ENCODE measurements around the gene ATP6V0A1. TPM values are rescaled to one million over a fixed set of nuclear protein-coding genes. Genes with fewer than 3 reads are reported as not detected.

The ATP6V0A1 gene
- total RNA-seq, 4 donors from 2014 or later = 29.5 to 111 (median 64.5) TPM

DNA sequence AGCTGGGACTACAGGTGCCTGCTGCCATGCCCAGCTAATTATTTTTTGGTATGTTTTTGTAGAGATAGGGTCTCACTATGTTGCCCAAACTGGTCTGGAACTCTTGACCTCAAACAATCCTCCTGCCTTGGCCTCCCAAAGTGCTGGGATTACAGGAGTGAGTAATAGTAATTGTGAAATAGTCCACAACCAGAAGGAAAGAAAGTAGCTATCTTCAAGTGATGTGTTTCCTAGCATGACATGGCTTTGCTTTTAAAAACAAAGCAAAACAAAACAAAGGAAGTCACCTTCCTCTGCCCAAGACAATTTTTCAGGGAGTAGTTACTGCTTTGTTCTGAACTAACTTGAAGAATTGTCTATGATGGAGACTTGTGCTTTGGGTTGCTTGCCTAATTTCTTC lies 27.0 kb downstream of the ATP6V0A1 start:
- no peak overlapping the region for H3K4me3 ChIP-seq
- H3K27ac ChIP-seq = no peak overlapping the region
- no peaks in the 10 kb centered on the region for H3K27me3 ChIP-seq
- no peak for TF ChIP-seq POLR2A (IDR thresholded peaks at IDR 0.05)
- TF ChIP-seq, protein P1, sequence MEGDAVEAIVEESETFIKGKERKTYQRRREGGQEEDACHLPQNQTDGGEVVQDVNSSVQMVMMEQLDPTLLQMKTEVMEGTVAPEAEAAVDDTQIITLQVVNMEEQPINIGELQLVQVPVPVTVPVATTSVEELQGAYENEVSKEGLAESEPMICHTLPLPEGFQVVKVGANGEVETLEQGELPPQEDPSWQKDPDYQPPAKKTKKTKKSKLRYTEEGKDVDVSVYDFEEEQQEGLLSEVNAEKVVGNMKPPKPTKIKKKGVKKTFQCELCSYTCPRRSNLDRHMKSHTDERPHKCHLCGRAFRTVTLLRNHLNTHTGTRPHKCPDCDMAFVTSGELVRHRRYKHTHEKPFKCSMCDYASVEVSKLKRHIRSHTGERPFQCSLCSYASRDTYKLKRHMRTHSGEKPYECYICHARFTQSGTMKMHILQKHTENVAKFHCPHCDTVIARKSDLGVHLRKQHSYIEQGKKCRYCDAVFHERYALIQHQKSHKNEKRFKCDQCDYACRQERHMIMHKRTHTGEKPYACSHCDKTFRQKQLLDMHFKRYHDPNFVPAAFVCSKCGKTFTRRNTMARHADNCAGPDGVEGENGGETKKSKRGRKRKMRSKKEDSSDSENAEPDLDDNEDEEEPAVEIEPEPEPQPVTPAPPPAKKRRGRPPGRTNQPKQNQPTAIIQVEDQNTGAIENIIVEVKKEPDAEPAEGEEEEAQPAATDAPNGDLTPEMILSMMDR (IDR thresholded peaks at IDR 0.05) = no peak
- H3K9me3 ChIP-seq = no peaks in the 10 kb centered on the region
- no peaks in the 10 kb centered on the region for H3K4me1 ChIP-seq
- no peaks in the 10 kb centered on the region for H3K36me3 ChIP-seq
- DNase-seq = no peak
- intact Hi-C loops (cut with DNase I; ENCODE audit: low total_unique reads) = no loop called here

DNA sequence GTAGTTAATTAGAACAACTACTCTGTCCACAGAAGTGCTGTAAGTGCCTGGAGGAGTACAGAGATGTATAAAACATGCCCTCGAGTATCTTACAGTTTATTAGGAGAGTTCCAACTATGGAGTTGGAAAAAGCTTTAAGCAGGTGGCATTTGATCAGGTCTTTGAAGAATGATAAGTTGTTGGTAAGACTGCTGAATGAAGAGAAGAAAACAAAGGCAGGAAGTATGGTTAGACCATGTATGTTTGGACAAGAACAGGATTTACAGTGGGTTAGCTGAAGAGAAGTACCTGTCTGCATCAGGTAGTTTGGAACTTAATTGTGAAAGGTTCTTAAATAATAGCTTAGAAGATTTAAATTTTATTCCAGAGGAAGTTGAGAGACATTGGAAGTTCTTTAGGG lies 29.4 kb downstream of the ATP6V0A1 start:
- intact Hi-C loops (cut with DNase I; ENCODE audit: low total_unique reads) = no loop called here
- no peaks in the 10 kb centered on the region for H3K9me3 ChIP-seq
- no peak for DNase-seq
- no peak overlapping the region for H3K27ac ChIP-seq
- H3K4me1 ChIP-seq = no peaks in the 10 kb centered on the region
- H3K4me3 ChIP-seq = no peak overlapping the region
- H3K36me3 ChIP-seq = no peaks in the 10 kb centered on the region
- no peaks in the 10 kb centered on the region for H3K27me3 ChIP-seq
- TF ChIP-seq, protein P1 (IDR thresholded peaks at IDR 0.05) = no peak
- no peak for TF ChIP-seq POLR2A (IDR thresholded peaks at IDR 0.05)

DNA sequence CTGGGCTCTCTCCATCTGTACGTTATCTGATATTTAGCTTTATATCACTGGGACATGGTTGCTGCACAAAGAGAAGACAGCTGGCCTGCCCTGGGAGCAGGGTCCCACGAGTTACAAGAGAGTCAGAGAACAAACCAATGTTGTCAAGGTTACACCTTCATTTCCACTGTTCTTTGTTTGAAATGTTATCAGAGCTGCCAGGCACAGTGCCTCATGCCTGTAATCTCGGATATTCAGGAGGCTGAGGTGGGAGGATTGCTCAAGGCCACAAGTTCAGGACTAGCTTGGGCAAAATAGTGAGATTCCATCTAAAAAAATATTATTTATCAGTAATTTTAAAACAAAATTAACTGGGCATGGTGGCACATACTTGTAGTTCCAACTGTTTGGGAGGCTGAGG lies 34.6 kb downstream of the ATP6V0A1 start:
- H3K4me1 ChIP-seq = no peaks in the 10 kb centered on the region
- no peak for DNase-seq
- H3K27me3 ChIP-seq = no peaks in the 10 kb centered on the region
- no peak overlapping the region for H3K4me3 ChIP-seq
- H3K9me3 ChIP-seq = no peaks in the 10 kb centered on the region
- TF ChIP-seq, protein P1 (IDR thresholded peaks at IDR 0.05) = no peak
- no peak for TF ChIP-seq POLR2A (IDR thresholded peaks at IDR 0.05)
- intact Hi-C loops (cut with DNase I; ENCODE audit: low total_unique reads) = no loop called here
- no peak overlapping the region for H3K27ac ChIP-seq
- peaks cover 0 to 3% of the 10 kb centered on the region in 2 donors for H3K36me3 ChIP-seq

DNA sequence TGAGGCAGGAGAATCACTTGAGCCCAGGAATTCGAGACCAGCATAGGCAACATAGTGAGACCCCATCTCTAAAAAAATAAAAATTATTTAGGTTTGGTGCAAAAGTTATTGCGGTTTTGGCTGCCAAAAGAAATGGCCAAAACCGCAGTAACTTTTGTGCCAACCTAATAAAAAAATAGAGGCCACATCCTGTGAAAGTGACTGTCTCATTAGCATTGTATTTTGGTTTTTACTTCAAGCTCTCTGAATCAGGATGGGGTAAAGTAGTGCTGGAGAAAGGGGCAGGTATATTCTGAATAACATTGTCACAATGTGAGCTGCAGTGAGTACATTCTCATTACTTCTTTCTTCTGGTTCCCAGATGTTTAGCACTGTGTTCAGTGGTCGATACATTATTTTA lies 36.0 kb downstream of the ATP6V0A1 start:
- intact Hi-C loops (cut with DNase I; ENCODE audit: low total_unique reads) = no loop called here
- DNase-seq = no peak

DNA sequence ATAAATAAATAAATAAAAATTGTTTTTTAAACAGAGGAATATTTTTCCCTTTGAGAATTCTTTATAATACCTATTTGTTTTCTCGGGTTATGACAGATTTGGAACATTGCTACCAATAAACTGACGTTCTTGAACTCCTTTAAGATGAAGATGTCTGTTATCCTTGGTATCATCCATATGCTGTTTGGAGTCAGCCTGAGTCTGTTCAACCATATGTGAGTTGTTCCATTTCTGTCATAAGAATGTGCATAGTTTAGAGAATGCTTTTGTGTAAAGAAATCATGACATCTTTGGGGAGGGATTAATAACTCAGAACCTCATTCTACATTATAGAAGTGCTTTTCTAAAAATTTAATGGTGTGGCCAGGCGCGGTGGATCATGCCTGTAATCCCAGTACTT lies 40.1 kb downstream of the ATP6V0A1 start:
- no peak overlapping the region for H3K4me3 ChIP-seq
- no peaks in the 10 kb centered on the region for H3K27me3 ChIP-seq
- no peak overlapping the region for H3K27ac ChIP-seq
- peaks cover 0 to 3% of the 10 kb centered on the region in 2 donors for H3K36me3 ChIP-seq
- no peak for DNase-seq
- intact Hi-C loops (cut with DNase I; ENCODE audit: low total_unique reads) = no loop called here
- no peaks in the 10 kb centered on the region for H3K4me1 ChIP-seq
- no peak for TF ChIP-seq POLR2A (IDR thresholded peaks at IDR 0.05)
- TF ChIP-seq, protein P1 (IDR thresholded peaks at IDR 0.05) = no peak
- no peaks in the 10 kb centered on the region for H3K9me3 ChIP-seq

More for the DNA sequence above, 36.0 kb downstream of the ATP6V0A1 start:
- Histone ChIP-seq H3K9me3 (no peaks in the 10 kb centered on the region), H3K36me3 (peaks cover 0 to 3% of the 10 kb centered on the region in 2 donors), H3K27ac (no peak overlapping the region), H3K4me3 (no peak overlapping the region), H3K4me1 (no peaks in the 10 kb centered on the region), H3K27me3 (no peaks in the 10 kb centered on the region)
- TF ChIP-seq, protein P1 (IDR thresholded peaks at IDR 0.05) = no peak
- no peak for TF ChIP-seq POLR2A (IDR thresholded peaks at IDR 0.05)
